Liver (tissue), 3 donors: ENCODE measurements around the gene CCDC78.

Source experiments
- TAF1 ChIP-seq: conservative IDR thresholded peaks from 2 replicates; pipeline ENCODE4 v1.6.1; 2016; ENCODE audit warnings: antibody characterized with exemption, mild to moderate bottlenecking
- TF ChIP-seq, protein P1 (sequence below): fragments of 150-350 bp; IDR thresholded peaks from 2 replicates; pipeline ENCODE4 v1.5.1; 2017; ENCODE audit warnings: improper control_type of control experiment, low read depth, low read length; ENCODE audit not compliant: missing input control
- donor health status: healthy.
- donor health status: healthy.

DNA sequence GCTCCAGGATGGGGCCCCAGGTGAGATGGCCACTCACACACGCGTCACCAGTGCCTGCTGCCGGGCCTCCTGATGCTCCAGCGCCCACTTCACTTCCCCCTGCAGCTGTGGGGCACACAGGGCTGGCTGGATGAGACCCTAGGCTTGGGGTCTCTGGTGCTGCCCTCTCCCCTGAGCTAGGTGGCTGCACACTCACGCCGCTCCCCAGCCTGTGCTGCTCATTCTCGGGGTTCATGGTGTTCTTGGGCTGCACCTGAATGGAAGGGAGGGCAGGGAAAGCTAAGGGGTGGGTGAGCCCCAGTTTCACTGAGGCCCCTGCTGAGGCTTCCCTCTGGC, 1.2 kb downstream of the CCDC78 start:
- TF ChIP-seq TAF1 = no peak
- TF ChIP-seq, protein P1, sequence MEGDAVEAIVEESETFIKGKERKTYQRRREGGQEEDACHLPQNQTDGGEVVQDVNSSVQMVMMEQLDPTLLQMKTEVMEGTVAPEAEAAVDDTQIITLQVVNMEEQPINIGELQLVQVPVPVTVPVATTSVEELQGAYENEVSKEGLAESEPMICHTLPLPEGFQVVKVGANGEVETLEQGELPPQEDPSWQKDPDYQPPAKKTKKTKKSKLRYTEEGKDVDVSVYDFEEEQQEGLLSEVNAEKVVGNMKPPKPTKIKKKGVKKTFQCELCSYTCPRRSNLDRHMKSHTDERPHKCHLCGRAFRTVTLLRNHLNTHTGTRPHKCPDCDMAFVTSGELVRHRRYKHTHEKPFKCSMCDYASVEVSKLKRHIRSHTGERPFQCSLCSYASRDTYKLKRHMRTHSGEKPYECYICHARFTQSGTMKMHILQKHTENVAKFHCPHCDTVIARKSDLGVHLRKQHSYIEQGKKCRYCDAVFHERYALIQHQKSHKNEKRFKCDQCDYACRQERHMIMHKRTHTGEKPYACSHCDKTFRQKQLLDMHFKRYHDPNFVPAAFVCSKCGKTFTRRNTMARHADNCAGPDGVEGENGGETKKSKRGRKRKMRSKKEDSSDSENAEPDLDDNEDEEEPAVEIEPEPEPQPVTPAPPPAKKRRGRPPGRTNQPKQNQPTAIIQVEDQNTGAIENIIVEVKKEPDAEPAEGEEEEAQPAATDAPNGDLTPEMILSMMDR = no peak
